Heart left ventricle (tissue), 16 donors: Measurements from ENCODE around the gene ACAA2. TPM values are rescaled to one million over a fixed set of nuclear protein-coding genes. Genes with fewer than 3 reads are reported as not detected.
"Not testable (repeated sequence)": the region's sequence is repeated elsewhere in the genome, so short reads cannot be mapped to it uniquely, and the experiment has no call there.

ENCODE experiments used
- ATAC-seq, 4 donors: fragments of 200-7000 bp; cut with Tn5 transposase; one replicate each; pipeline ENCODE4 v1.9.1; 2020 to 2022; ENCODE audit warnings: moderate library complexity in 4 of 4, mild to moderate bottlenecking in 3 of 4, moderate number of reproducible peaks in 1 of 4
- DNase-seq, 5 donors: peaks; one replicate each; pipeline ENCODE4 v3.0.0-alpha.2; 2020
- H3K27ac ChIP-seq, 12 donors: fragments of 200-600 bp; sonication (generic) in 4 of 12; one replicate each; pipeline versions ENCODE4 v1.5.0 to v1.8.0; 2016 to 2022; ENCODE audit warnings: mild to moderate bottlenecking in 2 of 12
- H3K27me3 ChIP-seq, 9 donors: fragments of 200-600 bp; sonication (generic) in 2 of 9; one replicate each; pipeline versions ENCODE4 v1.5.1 to v1.8.0; 2016 to 2022; ENCODE audit warnings: mild to moderate bottlenecking in 3 of 9
- H3K36me3 ChIP-seq, 9 donors: fragments of 200-600 bp; sonication (generic) in 2 of 9; one replicate each; pipeline versions ENCODE4 v1.5.0 to v1.8.0; 2018 to 2022; ENCODE audit warnings: mild to moderate bottlenecking in 2 of 9
- H3K4me1 ChIP-seq, 12 donors: fragments of 200-600 bp; sonication (generic) in 4 of 12; one replicate each; pipeline versions ENCODE4 v1.5.0 to v1.8.0; 2016 to 2022; ENCODE audit warnings: mild to moderate bottlenecking in 3 of 12
- H3K4me3 ChIP-seq, 12 donors: fragments of 200-600 bp; sonication (generic) in 4 of 12; one replicate each; pipeline versions ENCODE4 v1.5.0 to v1.8.0; 2017 to 2022; ENCODE audit warnings: mild to moderate bottlenecking in 9 of 12, moderate library complexity in 4 of 12
- H3K9me3 ChIP-seq, 12 donors: fragments of 200-600 bp; sonication (generic) in 4 of 12; one replicate each; pipeline versions ENCODE4 v1.5.0 to v1.8.0; 2016 to 2022; ENCODE audit warnings: mild to moderate bottlenecking in 1 of 12
- CTCF ChIP-seq, 12 donors: fragments of 200-600 bp; sonication (generic) in 4 of 12; IDR thresholded peaks; one replicate each; pipeline versions ENCODE4 v1.5.0 to v1.8.0; 2018 to 2022; ENCODE audit warnings: antibody characterized with exemption in 12 of 12, mild to moderate bottlenecking in 5 of 12
- POLR2A ChIP-seq, 2 donors: fragments of 450-650 bp; IDR thresholded peaks; one replicate each; pipeline ENCODE4 v1.6.1; 2017; ENCODE audit warnings: antibody characterized with exemption in 2 of 2, mild to moderate bottlenecking in 2 of 2, moderate library complexity in 2 of 2
- WGBS, 4 donors: extraction: QIAGEN DNeasy Blood & Tissue Kit in 2 of 4; methylation state at CpG; one replicate each; pipeline versions ENCODE4 v1.1.5 to v1.1.7; 2013 to 2018; 5-methylcytosine and 5-hydroxymethylcytosine counted together
- intact Hi-C, 10 donors: fragments of 100-400 bp; cut with DNase I; formaldehyde crosslinking; loops; one replicate each; pipeline versions ENCODE4 v1.11.1 to v1.14.2; 2022
- polyA plus RNA-seq, 2 donors: library from polyadenylated mRNA; stranded (reverse); fragments of 200-250 nt; gene quantifications; one replicate each; pipeline ENCODE4 v1.2.3, GENCODE V29; 2013
- total RNA-seq, 9 donors: library from RNA; depleted of rRNA in 2 of 9; stranded (reverse); fragments of >200 nt in 2 of 9; fragmentation: NEBNext Ultra II Directional in 3 of 9; extraction: Animal tissue kit (Norgen Biotek cat#: 25700) in 3 of 9; gene quantifications; one replicate each; pipeline versions ENCODE4 v1.1.0 to v1.2.4, GENCODE V29; 2016 to 2023
- donor health status: ischemic (EF 13 %, LVEDD 7.1; RV severe dilation, severe dysfunction).
- donor health status: healthy with polysubstance abuse.
- donor health status: DM: no; HTN: yes; CAD: no.
- donor health status: DM: no; HTN: no; CAD: no.
- donor health status: ischemic (EF 25% LVEDD 6.9; RV normal size, moderate dysfunction).
- donor health status: ischemic (EF 25% LVEDD 5.7; RV mildly dilated, moderate dysfunction).
- donor health status: healthy.
- donor health status: DM: yes; HTN: yes; CAD: no.
- donor health status: ischemic (EF 35%, LVEDD 5.7; RV mildly dilated, moderate dysfunction).
- donor health status: nonischemic (EF 11% LVEDD 7.7; RV severe dilation, severe dysfunction).
- donor health status: DM: yes; HTN: yes; CAD: no.
- donor health status: PGD.
- donor health status: ischemic (EF 29% LVEDD 5.4; RV normal size, mild dysfunction).
- donor health status: nonischemic (EF 23%, LVEDD 6.1; RV moderate dilation, normal function).

The ACAA2 gene
- total and polyA plus RNA-seq, 11 donors = 129 to 379 (median 221) TPM

GRCh38 chr18:49837889-49838288 lies 24.6 kb upstream of the ACAA2 start:
- no peak for ATAC-seq
- 82 to 94% (median 88%) methylated on average over 5 of the region's 5 CpGs for WGBS, 4 donors
- intact Hi-C loops = no loop called here
- Histone ChIP-seq H3K4me1 (no peaks in the 10 kb centered on the region), H3K27me3 (no peaks in the 10 kb centered on the region), H3K27ac (no peak overlapping the region), H3K36me3 (no peaks in the 10 kb centered on the region), H3K4me3 (no peak overlapping the region), H3K9me3 (no peaks in the 10 kb centered on the region)
- TF ChIP-seq CTCF (IDR thresholded peaks at IDR 0.05) (no peak), POLR2A (IDR thresholded peaks at IDR 0.05) (no peak)
- DNase-seq = no peak

- intact Hi-C loops, ATAC-seq, H3K9me3 ChIP-seq, H3K27me3 ChIP-seq, H3K36me3 ChIP-seq, H3K27ac ChIP-seq, DNase-seq, H3K4me1 ChIP-seq, H3K4me3 ChIP-seq: not testable (repeated sequence)
- WGBS, 4 donors = 93 to 96% (median 94%) methylated on average over 9 of the region's 9 CpGs
Measured at GRCh38 chr18:49837316-49837835, 24.0 kb upstream of the ACAA2 start.

- DNase-seq = no peak
- H3K27me3 ChIP-seq = no peaks in the 10 kb centered on the region
- H3K4me1 ChIP-seq = no peaks in the 10 kb centered on the region
- no peak overlapping the region for H3K4me3 ChIP-seq
- intact Hi-C loops = no loop called here
- no peak overlapping the region for H3K27ac ChIP-seq
- H3K9me3 ChIP-seq = peaks cover 0 to 10% (median 0%) of the 10 kb centered on the region in 12 donors
- WGBS, 4 donors = 91 to 94% (median 91%) methylated on average over 2 of the region's 2 CpGs
- no peaks in the 10 kb centered on the region for H3K36me3 ChIP-seq
- no peak for TF ChIP-seq POLR2A (IDR thresholded peaks at IDR 0.05)
- no peak for TF ChIP-seq CTCF (IDR thresholded peaks at IDR 0.05)
- no peak for ATAC-seq
Measured at GRCh38 chr18:49835405-49835804, 22.1 kb upstream of the ACAA2 start.

GRCh38 chr18:49834258-49834657 lies 20.9 kb upstream of the ACAA2 start:
- DNase-seq (no peak), ATAC-seq (no peak)
- TF ChIP-seq CTCF (IDR thresholded peaks at IDR 0.05) (no peak), POLR2A (IDR thresholded peaks at IDR 0.05) (no peak)
- no peak overlapping the region for H3K4me3 ChIP-seq
- WGBS, 4 donors = 29 to 89% (median 83%) methylated on average over 3 of the region's 3 CpGs
- intact Hi-C loops = no loop called here
- no peaks in the 10 kb centered on the region for H3K27me3 ChIP-seq
- no peaks in the 10 kb centered on the region for H3K4me1 ChIP-seq
- no peak overlapping the region for H3K27ac ChIP-seq
- peaks cover 0 to 19% (median 2%) of the 10 kb centered on the region in 12 donors for H3K9me3 ChIP-seq
- no peaks in the 10 kb centered on the region for H3K36me3 ChIP-seq

- Histone ChIP-seq H3K27me3 (no peaks in the 10 kb centered on the region), H3K27ac (no peak overlapping the region), H3K9me3 (peaks cover 0 to 24% (median 2%) of the 10 kb centered on the region in 12 donors), H3K36me3 (no peaks in the 10 kb centered on the region), H3K4me3 (no peak overlapping the region), H3K4me1 (no peaks in the 10 kb centered on the region)
- 77 to 83% (median 79%) methylated on average over 4 of the region's 4 CpGs for WGBS, 4 donors
- intact Hi-C loops = no loop called here
- TF ChIP-seq CTCF (IDR thresholded peaks at IDR 0.05) (no peak), POLR2A (IDR thresholded peaks at IDR 0.05) (no peak)
- ATAC-seq = peak in 1 of 4 donors; percentile 34
- DNase-seq = no peak
Measured at GRCh38 chr18:49833814-49834213, 20.5 kb upstream of the ACAA2 start.
